Measurements from ENCODE around the gene CAMTA1. TPM values are rescaled to one million over a fixed set of nuclear protein-coding genes. Genes with fewer than 3 reads are reported as not detected.

The CAMTA1 gene
- total and polyA plus RNA-seq, 4 donors, result 78.7 to 438 (median 173) TPM

DNA sequence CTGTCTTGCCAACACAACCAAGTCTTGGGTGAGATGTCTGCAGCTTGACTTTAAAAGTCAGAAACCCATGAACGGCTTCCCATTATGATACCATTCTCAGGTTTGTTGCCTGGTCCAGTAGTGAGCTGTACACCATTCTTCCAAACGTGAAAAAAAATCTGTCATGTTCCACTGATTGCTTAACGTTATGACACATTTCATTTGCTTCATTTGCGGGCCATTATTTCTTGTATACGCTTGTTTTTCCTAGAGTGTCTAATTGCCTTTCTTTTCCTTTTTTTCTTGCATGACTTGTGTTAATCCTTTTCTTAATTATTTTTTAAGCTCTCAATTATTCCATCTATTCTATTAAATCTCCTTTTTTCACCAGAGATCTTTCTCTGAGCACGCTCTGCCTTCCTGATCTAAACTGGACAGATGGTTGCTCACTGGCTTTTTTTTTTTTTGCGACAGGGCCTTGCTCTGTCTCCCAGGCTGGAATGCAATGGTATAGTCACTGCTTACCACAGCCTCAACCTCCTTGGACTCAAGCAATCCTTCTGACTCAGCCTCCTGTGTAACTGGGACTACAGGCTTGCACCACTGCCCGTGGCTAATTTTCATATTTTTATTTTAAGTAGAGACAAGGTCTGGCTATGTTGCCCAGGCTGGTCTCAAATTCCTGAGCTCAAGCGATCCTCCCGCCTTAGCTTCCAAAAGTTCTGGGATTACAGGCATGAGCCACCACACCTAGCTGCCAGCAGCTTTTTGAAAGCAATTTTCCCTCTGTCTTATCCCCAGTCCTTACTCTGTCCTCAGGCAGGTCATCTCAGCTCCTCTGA lies 31.7 kb upstream of the CAMTA1 start:
- no peak overlapping the region for H3K4me3 ChIP-seq (ENCODE audit: low read length in 2 of 2)
- ATAC-seq (ENCODE audit: low FRiP score) (no peak), DNase-seq (peak in 1 of 2 donors; percentile 2)
- no peaks in the 10 kb centered on the region for H3K27me3 ChIP-seq (ENCODE audit: control insufficient read depth in 1 of 2, insufficient read depth in 2 of 2, low read length in 1 of 2)
- H3K27ac ChIP-seq (ENCODE audit: low read depth in 1 of 2, low read length in 2 of 2), result no peak overlapping the region
- H3K36me3 ChIP-seq (ENCODE audit: control insufficient read depth in 1 of 2, insufficient read depth in 2 of 2, low read length in 1 of 2), result no peaks in the 10 kb centered on the region
- no peaks in the 10 kb centered on the region for H3K9me3 ChIP-seq (ENCODE audit: control insufficient read depth, low read length)
- intact Hi-C loops (cut with DNase I), result no loop called here
- WGBS, 2 donors, result 75 to 77% methylated on average over 10 of the region's 10 CpGs
- no peaks in the 10 kb centered on the region for H3K4me1 ChIP-seq (ENCODE audit: control insufficient read depth in 1 of 2, insufficient read depth in 2 of 2, low read length in 2 of 2)

GRCh38 chr1:6756457-6756856 lies 28.8 kb upstream of the CAMTA1 start:
- Histone ChIP-seq H3K27ac (ENCODE audit: low read depth in 1 of 2, low read length in 2 of 2) (no peak overlapping the region), H3K36me3 (ENCODE audit: control insufficient read depth in 1 of 2, insufficient read depth in 2 of 2, low read length in 1 of 2) (no peaks in the 10 kb centered on the region), H3K4me3 (ENCODE audit: low read length in 2 of 2) (no peak overlapping the region), H3K4me1 (ENCODE audit: control insufficient read depth in 1 of 2, insufficient read depth in 2 of 2, low read length in 2 of 2) (no peaks in the 10 kb centered on the region), H3K27me3 (ENCODE audit: control insufficient read depth in 1 of 2, insufficient read depth in 2 of 2, low read length in 1 of 2) (no peaks in the 10 kb centered on the region), H3K9me3 (ENCODE audit: control insufficient read depth, low read length) (no peaks in the 10 kb centered on the region)
- DNase-seq (no peak), ATAC-seq (ENCODE audit: low FRiP score) (no peak)
- intact Hi-C loops (cut with DNase I), result no loop called here
- 59 to 71% methylated on average over 1 of the region's 1 CpG for WGBS, 2 donors

- intact Hi-C loops (cut with DNase I), result no loop called here
- no peaks in the 10 kb centered on the region for H3K27me3 ChIP-seq (ENCODE audit: control insufficient read depth in 1 of 2, insufficient read depth in 2 of 2, low read length in 1 of 2)
- H3K4me1 ChIP-seq (ENCODE audit: control insufficient read depth in 1 of 2, insufficient read depth in 2 of 2, low read length in 2 of 2), result no peaks in the 10 kb centered on the region
- no peaks in the 10 kb centered on the region for H3K36me3 ChIP-seq (ENCODE audit: control insufficient read depth in 1 of 2, insufficient read depth in 2 of 2, low read length in 1 of 2)
- WGBS, 2 donors, result 59 to 64% methylated on average over 24 to 25 of the region's 25 CpGs
- no peak for DNase-seq
- ATAC-seq (ENCODE audit: low FRiP score), result peak; percentile 19
- H3K9me3 ChIP-seq (ENCODE audit: control insufficient read depth, low read length), result no peaks in the 10 kb centered on the region
- no peak overlapping the region for H3K27ac ChIP-seq (ENCODE audit: low read depth in 1 of 2, low read length in 2 of 2)
- H3K4me3 ChIP-seq (ENCODE audit: low read length in 2 of 2), result no peak overlapping the region
Measured at GRCh38 chr1:6757719-6758435, 27.4 kb upstream of the CAMTA1 start.

- intact Hi-C loops (cut with DNase I), result no loop called here
- no peak for ATAC-seq (ENCODE audit: low FRiP score)
- Histone ChIP-seq H3K27me3 (ENCODE audit: control insufficient read depth in 1 of 2, insufficient read depth in 2 of 2, low read length in 1 of 2) (no peaks in the 10 kb centered on the region), H3K4me3 (ENCODE audit: low read length in 2 of 2) (no peak overlapping the region), H3K9me3 (ENCODE audit: control insufficient read depth, low read length) (no peaks in the 10 kb centered on the region), H3K36me3 (ENCODE audit: control insufficient read depth in 1 of 2, insufficient read depth in 2 of 2, low read length in 1 of 2) (no peaks in the 10 kb centered on the region), H3K27ac (ENCODE audit: low read depth in 1 of 2, low read length in 2 of 2) (no peak overlapping the region), H3K4me1 (ENCODE audit: control insufficient read depth in 1 of 2, insufficient read depth in 2 of 2, low read length in 2 of 2) (no peaks in the 10 kb centered on the region)
- no peak for DNase-seq
- whole genome bisulfite sequencing, 2 donors, result 77 to 78% methylated on average over 9 of the region's 9 CpGs
Measured at GRCh38 chr1:6761196-6761737, 24.0 kb upstream of the CAMTA1 start.

DNA sequence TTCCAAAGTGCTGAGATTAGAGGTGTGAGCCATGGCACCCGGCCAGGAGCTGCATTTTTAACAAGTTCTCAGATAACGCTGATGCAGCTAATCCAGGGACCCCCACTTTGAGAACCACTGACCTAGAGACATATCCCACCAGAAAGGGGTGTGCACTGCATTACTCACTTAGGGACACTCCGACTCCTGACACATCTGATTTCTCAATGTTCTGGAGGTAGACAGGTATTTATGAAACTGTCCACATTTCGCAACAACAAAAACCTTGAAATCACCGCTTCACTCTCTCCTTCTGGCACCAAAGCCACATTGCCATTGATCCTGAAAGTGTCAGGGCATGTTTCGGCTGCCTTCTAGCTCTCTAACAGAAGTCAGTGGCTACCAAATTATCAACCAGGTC lies 23.2 kb upstream of the CAMTA1 start:
- 81 to 83% methylated on average over 6 of the region's 6 CpGs for WGBS, 2 donors
- H3K27ac ChIP-seq (ENCODE audit: low read depth in 1 of 2, low read length in 2 of 2), result no peak overlapping the region
- intact Hi-C loops (cut with DNase I), result no loop called here

DNA sequence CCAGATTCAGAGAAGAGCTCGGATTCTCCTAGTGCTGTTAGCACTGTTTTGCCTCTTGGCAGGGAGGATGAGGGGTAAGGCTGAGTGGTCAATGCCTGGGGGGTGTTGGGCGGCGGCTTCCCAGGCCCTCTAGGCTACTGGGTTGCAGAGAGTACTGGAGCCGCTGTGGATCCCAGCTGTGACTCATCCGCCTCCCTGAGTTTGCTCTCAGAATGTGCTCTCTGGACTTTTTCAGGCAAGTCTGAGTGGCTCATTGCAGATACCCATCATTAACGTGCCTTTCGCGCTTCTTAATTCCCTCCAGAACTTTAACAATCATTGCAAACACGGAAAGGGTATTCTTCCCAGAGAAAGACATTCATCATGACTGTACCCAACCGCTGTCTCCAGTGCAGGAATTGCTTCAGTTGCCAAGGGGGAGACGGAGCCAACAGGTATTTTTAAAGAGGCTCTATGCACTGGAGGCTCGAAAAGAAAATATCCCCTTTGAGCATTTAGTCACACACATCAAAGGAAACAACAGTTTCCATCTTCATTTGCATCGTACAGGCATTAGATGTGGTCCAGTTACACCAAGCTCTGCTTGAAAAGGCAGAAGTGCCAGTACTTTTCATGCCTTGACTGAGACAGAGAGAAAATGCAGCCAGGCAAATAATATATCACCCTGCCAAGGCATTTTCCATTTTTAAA lies 14.4 kb upstream of the CAMTA1 start:
- Histone ChIP-seq H3K27ac (ENCODE audit: low read depth in 1 of 2, low read length in 2 of 2) (no peak overlapping the region), H3K36me3 (ENCODE audit: control insufficient read depth in 1 of 2, insufficient read depth in 2 of 2, low read length in 1 of 2) (no peaks in the 10 kb centered on the region), H3K9me3 (ENCODE audit: control insufficient read depth, low read length) (no peaks in the 10 kb centered on the region), H3K27me3 (ENCODE audit: control insufficient read depth in 1 of 2, insufficient read depth in 2 of 2, low read length in 1 of 2) (no peaks in the 10 kb centered on the region), H3K4me3 (ENCODE audit: low read length in 2 of 2) (no peak overlapping the region), H3K4me1 (ENCODE audit: control insufficient read depth in 1 of 2, insufficient read depth in 2 of 2, low read length in 2 of 2) (no peaks in the 10 kb centered on the region)
- WGBS, 2 donors, result 10 to 12% methylated on average over 13 of the region's 13 CpGs
- ATAC-seq (ENCODE audit: low FRiP score) (peak; percentile 46), DNase-seq (no peak)
- intact Hi-C loops (cut with DNase I), result no loop called here

More for the DNA sequence above, 23.2 kb upstream of the CAMTA1 start:
- DNase-seq (no peak), ATAC-seq (ENCODE audit: low FRiP score) (no peak)
- H3K36me3 ChIP-seq (ENCODE audit: control insufficient read depth in 1 of 2, insufficient read depth in 2 of 2, low read length in 1 of 2), result no peaks in the 10 kb centered on the region
- H3K27me3 ChIP-seq (ENCODE audit: control insufficient read depth in 1 of 2, insufficient read depth in 2 of 2, low read length in 1 of 2), result no peaks in the 10 kb centered on the region
- H3K4me1 ChIP-seq (ENCODE audit: control insufficient read depth in 1 of 2, insufficient read depth in 2 of 2, low read length in 2 of 2), result no peaks in the 10 kb centered on the region
- H3K9me3 ChIP-seq (ENCODE audit: control insufficient read depth, low read length), result no peaks in the 10 kb centered on the region
- no peak overlapping the region for H3K4me3 ChIP-seq (ENCODE audit: low read length in 2 of 2)

GRCh38 chr1:6771441-6771769 lies 13.8 kb upstream of the CAMTA1 start:
- H3K36me3 ChIP-seq (ENCODE audit: control insufficient read depth in 1 of 2, insufficient read depth in 2 of 2, low read length in 1 of 2), result no peaks in the 10 kb centered on the region
- H3K9me3 ChIP-seq (ENCODE audit: control insufficient read depth, low read length), result no peaks in the 10 kb centered on the region
- no peaks in the 10 kb centered on the region for H3K4me1 ChIP-seq (ENCODE audit: control insufficient read depth in 1 of 2, insufficient read depth in 2 of 2, low read length in 2 of 2)
- intact Hi-C loops (cut with DNase I), result no loop called here
- no peak overlapping the region for H3K27ac ChIP-seq (ENCODE audit: low read depth in 1 of 2, low read length in 2 of 2)
- H3K27me3 ChIP-seq (ENCODE audit: control insufficient read depth in 1 of 2, insufficient read depth in 2 of 2, low read length in 1 of 2), result no peaks in the 10 kb centered on the region
- H3K4me3 ChIP-seq (ENCODE audit: low read length in 2 of 2), result no peak overlapping the region
- WGBS, 2 donors, result 14% methylated on average over 7 of the region's 7 CpGs
- DNase-seq (no peak), ATAC-seq (ENCODE audit: low FRiP score) (no peak)

- DNase-seq, result no peak
- Histone ChIP-seq H3K36me3 (ENCODE audit: control insufficient read depth in 1 of 2, insufficient read depth in 2 of 2, low read length in 1 of 2) (no peaks in the 10 kb centered on the region), H3K4me3 (ENCODE audit: low read length in 2 of 2) (no peak overlapping the region), H3K9me3 (ENCODE audit: control insufficient read depth, low read length) (peaks cover 2% of the 10 kb centered on the region), H3K27me3 (ENCODE audit: control insufficient read depth in 1 of 2, insufficient read depth in 2 of 2, low read length in 1 of 2) (no peaks in the 10 kb centered on the region), H3K4me1 (ENCODE audit: control insufficient read depth in 1 of 2, insufficient read depth in 2 of 2, low read length in 2 of 2) (no peaks in the 10 kb centered on the region), H3K27ac (ENCODE audit: low read depth in 1 of 2, low read length in 2 of 2) (no peak overlapping the region)
- 93 to 96% methylated on average over 1 of the region's 1 CpG for WGBS, 2 donors
- intact Hi-C loops (cut with DNase I), result no loop called here
- ATAC-seq (ENCODE audit: low FRiP score), result no peak
Measured at GRCh38 chr1:6774381-6774780, 10.9 kb upstream of the CAMTA1 start.
